ENCODE measurements around the gene TSPAN3. TPM values are rescaled to one million over a fixed set of nuclear protein-coding genes. Genes with fewer than 3 reads are reported as not detected.
A peak's percentile ranks its signal among the peaks of the same experiment; 100 is the strongest.

Gene TSPAN3
- polyA plus RNA-seq, 4 donors, result 391 to 515 (median 455) TPM

GRCh38 chr15:77085297-77085696 is 14.4 kb upstream of the TSPAN3 start:
- no peak for DNase-seq (ENCODE audit: low read depth in 4 of 4, low spot score in 2 of 4)

DNA sequence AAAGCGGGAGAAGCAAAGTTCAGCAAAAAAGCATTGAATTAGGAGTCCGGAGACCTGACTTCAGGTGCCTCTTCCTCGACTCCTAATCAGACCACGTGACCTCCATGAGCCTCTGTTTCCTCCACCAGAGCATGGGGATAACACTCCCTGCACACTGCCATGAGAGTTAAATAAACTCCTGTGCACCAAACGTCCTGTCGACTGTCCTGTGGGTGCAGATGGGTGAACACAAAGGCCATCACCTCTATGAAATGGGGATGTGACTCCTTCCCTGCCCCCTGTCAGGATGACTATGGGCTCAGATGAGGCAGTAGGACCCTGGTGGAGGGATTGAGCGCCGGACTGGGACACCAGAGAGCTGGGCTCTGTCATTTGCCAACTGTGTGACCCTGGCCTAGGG is 13.5 kb upstream of the TSPAN3 start:
- no peak for DNase-seq (ENCODE audit: low read depth in 4 of 4, low spot score in 2 of 4)

DNA sequence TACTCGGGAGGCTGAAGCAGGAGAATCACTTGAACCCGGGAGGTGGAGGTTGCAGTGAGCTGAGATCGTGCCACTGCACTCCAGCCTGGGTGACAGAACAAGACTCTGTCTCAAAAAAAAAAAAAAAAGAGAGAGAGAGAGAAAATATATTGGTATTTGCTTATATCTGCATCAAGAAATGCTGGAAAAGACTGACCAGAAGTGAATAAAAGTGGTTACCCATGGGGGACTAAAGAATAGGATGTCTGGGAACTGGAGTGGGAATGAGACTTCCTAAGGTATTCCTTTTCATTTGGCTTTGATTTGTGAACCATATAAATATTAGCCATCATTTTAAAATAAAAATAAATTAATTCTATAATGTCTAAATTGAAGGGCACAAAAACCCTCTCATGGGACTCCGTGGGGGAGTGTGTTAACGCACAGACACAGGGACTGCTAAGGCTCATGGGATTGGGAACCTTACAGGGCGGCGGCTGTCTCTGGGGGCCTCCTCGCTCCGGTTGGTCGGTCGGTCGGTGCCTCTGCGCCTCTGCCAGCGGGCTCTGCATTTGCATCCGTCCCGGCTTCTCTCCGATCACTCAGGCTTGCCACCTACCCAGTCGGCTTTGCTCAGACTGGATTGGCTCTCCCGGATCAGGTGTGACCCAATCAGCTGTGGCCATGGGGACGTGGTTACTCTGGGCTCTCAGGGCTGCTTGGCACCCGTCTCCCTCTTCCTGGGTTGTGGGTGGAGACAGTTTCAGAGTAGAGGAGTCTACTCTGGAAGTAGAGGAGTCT is 12.7 kb upstream of the TSPAN3 start:
- DNase-seq (ENCODE audit: low read depth in 4 of 4, low spot score in 2 of 4), result peak in 1 of 4 donors; percentile 51

- DNase-seq (ENCODE audit: low read depth in 4 of 4, low spot score in 2 of 4), result peak in 1 of 4 donors; percentile 33
Measured at GRCh38 chr15:77081971-77082370, 11.1 kb upstream of the TSPAN3 start.

DNA sequence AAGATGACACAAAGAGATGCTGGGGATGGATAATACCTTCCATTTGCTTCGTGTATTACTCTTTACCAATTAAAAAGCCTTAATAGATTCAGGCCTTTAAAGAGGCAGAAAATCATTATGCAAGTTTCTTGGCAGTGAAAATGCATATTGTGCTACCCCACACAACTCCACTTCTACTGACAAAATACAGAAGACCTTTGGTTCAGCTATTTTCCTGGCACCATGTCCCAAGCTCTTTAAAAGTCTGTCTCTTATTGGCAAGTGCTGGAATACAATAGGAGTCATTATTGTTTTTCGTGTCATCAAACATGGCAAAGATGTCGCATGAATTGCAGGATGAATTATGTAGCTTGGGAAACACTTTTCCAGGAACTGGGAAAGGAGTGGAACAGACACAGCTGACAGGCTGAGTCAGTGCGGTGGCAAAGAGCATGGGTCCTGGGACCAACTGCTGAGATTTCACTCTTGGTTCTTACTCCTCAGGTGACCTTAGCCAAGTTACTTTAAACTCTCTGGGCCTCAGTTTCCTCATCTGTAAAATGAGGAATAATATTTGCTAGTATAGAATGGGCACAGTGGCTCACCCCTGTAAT is 5.5 kb upstream of the TSPAN3 start:
- no peak for DNase-seq (ENCODE audit: low read depth in 4 of 4, low spot score in 2 of 4)

DNA sequence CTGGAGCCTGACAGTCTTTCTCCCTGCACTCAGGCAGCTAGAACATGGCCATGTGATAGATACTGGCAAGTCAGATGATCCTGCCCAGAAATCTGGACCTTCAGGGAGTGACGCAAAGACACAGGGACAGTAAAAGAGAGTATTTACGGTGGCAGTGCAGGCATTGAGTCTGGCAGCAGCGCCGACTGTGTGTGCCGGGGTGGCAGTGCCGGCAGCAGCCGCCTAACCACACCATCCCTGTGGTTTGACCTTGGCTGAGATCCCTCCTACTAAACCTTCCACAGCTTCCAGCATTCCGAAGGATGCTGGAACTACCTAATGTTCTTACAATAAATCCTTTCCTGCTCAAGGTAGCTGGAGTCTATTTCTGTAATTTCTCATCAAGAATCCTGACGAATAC is 4.6 kb upstream of the TSPAN3 start:
- no peak for DNase-seq (ENCODE audit: low read depth in 4 of 4, low spot score in 2 of 4)

- DNase-seq (ENCODE audit: low read depth in 4 of 4, low spot score in 2 of 4), result no peak
Measured at GRCh38 chr15:77074350-77074749, 3.4 kb upstream of the TSPAN3 start.

- no peak for DNase-seq (ENCODE audit: low read depth in 4 of 4, low spot score in 2 of 4)
Measured at GRCh38 chr15:77071305-77072223, 655 bp upstream of the TSPAN3 start.

GRCh38 chr15:77070180-77070494 is 772 bp downstream of the TSPAN3 start:
- no peak for DNase-seq (ENCODE audit: low read depth in 4 of 4, low spot score in 2 of 4)

DNA sequence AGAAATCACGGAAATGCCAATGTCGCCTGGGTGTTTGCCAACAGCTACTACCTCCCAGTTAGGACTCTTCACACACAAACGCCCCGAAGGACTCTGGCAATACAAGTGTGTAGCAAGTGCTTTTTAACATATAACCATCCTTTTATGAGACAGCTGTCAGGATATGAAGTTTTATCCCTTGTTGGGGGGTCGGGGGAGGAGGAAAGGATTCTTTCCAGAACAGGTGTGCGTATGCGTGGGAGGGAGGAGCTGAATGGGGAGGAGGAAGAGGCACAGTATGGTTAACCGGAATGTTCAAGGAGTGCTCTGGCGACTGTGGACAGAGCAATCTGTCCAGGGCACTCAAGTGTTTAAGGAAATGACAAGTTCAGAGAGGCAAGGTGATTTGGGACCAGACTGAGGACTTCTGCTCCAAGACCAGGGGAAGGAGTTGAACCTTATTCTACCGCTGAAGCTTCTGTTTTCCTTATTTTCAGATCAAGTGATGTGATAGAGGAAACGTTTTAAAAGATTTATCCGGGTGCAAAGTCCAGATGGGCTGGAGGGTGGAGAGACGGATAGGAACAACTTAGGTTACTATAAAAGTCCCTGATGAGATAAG is 1.3 kb downstream of the TSPAN3 start:
- DNase-seq (ENCODE audit: low read depth in 4 of 4, low spot score in 2 of 4), result no peak

DNA sequence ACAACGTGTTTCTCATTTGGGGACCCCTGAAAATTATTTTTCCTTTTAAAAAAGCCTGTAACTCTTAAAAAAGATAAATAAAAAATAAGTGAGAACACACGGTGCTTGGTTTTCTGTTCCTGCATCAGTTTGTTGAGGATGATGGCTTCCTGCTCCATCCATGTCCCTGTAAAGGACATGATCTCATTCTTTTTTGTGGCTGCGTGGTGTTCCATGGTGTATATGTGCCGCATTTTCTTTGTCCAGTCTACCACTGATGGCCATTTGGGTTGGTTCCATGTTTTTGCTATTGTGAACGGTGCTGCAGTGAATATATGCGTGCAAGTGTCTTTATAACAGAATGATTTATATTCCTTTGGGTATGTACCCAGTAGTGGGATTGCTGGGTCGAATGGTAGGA is 2.3 kb downstream of the TSPAN3 start:
- no peak for DNase-seq (ENCODE audit: low read depth in 4 of 4, low spot score in 2 of 4)

DNA sequence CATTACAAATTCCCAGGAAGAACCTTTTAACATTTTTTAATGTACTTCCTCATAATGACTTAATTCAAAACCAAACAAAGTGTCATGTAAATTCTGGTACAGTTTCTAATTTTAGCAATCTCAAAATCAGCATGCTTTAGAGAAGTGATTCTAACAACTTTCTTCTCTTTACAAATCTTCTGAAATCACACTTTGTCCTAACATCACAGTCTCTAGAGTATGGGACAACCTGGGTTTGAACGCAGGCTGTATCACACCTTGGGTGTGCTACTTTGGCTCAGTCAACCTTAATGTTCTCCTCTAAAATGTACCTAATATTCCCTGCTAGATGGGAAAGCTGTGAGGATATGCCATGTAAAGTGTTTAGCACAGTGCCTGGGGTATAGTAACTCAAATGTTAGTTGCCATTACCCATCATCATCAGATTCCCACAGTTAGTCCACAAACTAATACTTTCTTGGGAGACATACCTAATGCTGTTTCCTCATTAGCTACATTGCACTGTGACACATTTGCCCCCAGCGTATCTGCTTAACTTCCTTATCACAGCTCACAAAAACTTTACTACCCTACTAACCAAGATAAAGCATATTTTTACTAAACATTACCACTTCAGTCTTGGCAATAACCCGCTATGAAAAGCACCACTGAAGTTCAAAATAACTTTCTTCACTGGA is 3.1 kb downstream of the TSPAN3 start:
- DNase-seq (ENCODE audit: low read depth in 4 of 4, low spot score in 2 of 4), result no peak

DNA sequence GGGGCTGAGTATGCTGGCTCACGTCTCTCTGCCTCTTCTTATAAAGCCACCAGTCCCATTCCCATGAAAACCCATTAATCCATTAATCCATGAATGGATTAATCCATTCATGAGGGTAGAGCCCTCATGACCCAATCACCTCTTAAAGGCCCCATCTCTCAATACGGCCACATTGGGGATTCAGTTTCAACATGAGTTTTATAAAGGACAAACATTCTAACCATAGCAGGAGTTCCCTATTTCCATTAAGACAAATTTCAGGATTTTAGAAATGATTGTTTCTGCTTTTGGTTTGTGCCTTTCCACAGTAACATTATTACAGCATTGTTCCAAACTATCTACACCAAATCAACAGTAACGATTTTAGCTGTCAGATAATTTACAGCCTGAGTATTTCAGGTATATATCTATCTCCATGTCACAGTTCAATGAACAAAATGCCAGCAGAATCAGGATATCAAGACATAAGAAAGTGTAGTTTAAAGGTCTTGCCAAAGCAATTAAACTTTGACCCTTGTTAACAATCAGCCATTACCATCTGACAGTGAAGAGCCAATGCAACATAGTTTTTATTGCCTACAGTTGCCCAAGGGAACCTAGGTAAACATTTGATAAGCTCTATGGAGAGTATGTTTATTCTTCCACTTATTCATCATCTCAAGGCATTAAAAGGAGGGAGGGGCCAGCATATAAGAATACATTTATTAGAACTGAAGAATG is 3.8 kb downstream of the TSPAN3 start:
- no peak for DNase-seq (ENCODE audit: low read depth in 4 of 4, low spot score in 2 of 4)

DNA sequence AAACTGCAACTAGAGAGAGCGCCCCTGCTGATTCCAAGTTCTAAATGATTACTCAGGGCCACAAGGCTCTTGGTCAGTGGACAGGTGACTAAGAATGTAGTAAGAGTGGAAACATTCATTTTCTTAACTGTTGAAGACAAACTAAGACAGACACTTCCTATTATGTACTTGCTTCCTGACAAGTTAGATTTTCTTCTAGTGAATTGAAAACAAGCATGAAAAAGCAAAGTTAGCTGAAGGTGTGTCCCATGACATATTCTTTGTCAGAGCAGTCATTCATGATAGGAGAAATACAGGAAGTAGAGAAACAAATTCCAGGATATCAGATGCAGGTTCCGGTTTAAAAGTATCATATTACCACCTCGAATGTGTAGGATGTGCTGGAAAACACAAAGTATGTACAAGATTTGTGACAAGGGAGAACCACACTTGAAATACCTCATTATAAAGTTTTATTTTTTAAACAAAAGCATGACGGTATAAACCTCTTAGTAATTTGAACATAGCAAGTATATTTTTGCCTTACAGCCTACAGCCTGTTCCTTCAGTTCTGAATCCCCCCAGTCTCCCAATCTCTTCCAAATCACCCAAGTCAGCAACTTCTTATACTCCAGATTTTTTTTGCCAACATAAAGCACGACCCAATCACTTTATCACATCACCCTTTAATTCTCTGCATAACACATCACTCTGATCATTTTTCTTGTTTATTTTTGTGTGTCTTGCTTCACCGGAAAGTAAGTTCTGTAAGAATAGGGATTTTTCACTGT is 6.2 kb downstream of the TSPAN3 start:
- no peak for DNase-seq (ENCODE audit: low read depth in 4 of 4, low spot score in 2 of 4)

DNA sequence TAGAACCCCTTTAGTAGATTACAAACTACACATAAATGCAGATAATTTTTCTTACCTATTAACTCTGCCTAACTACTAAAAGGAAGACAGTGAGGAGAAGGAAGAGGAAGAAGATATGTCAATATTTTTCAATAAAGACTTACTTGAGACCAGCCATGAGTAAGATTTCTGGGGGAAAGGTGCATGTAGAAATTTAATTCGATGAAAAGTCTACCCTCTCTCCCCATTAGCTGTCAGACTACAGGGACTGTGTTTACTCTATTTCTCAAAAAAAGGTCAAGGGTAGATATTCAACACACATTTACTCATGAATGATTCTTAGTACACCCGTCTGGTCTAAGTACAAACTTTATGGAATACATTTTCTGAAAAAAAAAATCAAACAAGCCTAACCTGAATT is 6.8 kb downstream of the TSPAN3 start:
- DNase-seq (ENCODE audit: low read depth in 4 of 4, low spot score in 2 of 4), result no peak

GRCh38 chr15:77063249-77063648 is 7.7 kb downstream of the TSPAN3 start:
- no peak for DNase-seq (ENCODE audit: low read depth in 4 of 4, low spot score in 2 of 4)

GRCh38 chr15:77060546-77060945 is 10.4 kb downstream of the TSPAN3 start:
- no peak for DNase-seq (ENCODE audit: low read depth in 4 of 4, low spot score in 2 of 4)

DNA sequence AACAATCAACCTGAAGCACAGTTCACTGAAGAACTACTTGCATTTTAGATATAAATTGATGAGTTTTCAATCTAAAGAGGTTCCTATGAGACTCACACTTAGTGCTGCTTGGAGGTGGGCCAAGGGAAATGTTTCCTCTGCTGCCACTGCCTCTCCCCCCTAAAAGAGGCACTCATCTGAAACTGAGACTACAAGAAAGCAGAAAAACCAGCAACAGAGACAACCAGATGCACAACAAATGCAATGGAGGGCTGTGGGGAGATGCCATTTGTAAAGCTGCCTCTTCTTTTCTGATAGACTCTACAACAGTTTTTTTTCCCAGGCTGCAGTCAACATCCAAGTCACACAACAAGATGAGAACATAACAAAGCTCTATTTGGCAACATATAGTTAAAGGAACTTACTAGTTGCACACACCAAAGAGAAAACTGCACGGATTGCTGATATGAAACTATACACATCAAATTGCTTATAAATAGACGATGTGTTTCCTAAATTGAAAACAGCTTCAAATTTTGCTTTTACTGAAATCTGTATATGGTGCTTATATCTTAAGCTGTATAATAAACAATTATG is 11.0 kb downstream of the TSPAN3 start:
- no peak for DNase-seq (ENCODE audit: low read depth in 4 of 4, low spot score in 2 of 4)

GRCh38 chr15:77058468-77058867 is 12.4 kb downstream of the TSPAN3 start:
- no peak for DNase-seq (ENCODE audit: low read depth in 4 of 4, low spot score in 2 of 4)
